Natural killer cell treated with Interleukin-12 subunit alpha and Interleukin-12 subunit beta and Interleukin-15 and Interleukin-18, amount 100 ng/mL, for 72 hours (primary cell): Measurements from ENCODE around the gene KRT31. TPM values are rescaled to one million over a fixed set of nuclear protein-coding genes. Genes with fewer than 3 reads are reported as not detected.
"Not testable (repeated sequence)": the region's sequence is repeated elsewhere in the genome, so short reads cannot be mapped to it uniquely, and the experiment has no call there.

Experiments used
- ATAC-seq, 2 donors: fragments of 150-1000 bp; cut with Tn5 transposase in 1 of 2; sonication (Bioruptor Pico), chemical (Tn5 transposase) in 1 of 2; 2 replicates each; pipeline ENCODE4 v1.10.0; 2021
- DNase-seq: peaks from one replicate; pipeline ENCODE4 v3.0.0; 2022; ENCODE audit warnings: low spot score
- H3K27ac Mint-ChIP-seq, 2 donors: 1 replicate in 1 of 2; 2 replicates in 1 of 2; pipeline ENCODE4 v1.8.0; 2022; ENCODE audit warnings: mixed read lengths in 2 of 2, mild to moderate bottlenecking in 1 of 2, moderate library complexity in 1 of 2
- H3K27me3 Mint-ChIP-seq, 2 donors: 1 replicate in 1 of 2; 2 replicates in 1 of 2; pipeline ENCODE4 v1.8.0; 2022; ENCODE audit warnings: mixed read lengths in 2 of 2
- H3K36me3 Mint-ChIP-seq: one replicate; pipeline ENCODE4 v1.8.0; 2022; ENCODE audit warnings: mixed read lengths
- H3K4me1 Mint-ChIP-seq, 2 donors: 1 replicate in 1 of 2; 2 replicates in 1 of 2; pipeline ENCODE4 v1.8.0; 2022; ENCODE audit warnings: low read depth in 2 of 2, mixed read lengths in 2 of 2, mild to moderate bottlenecking in 1 of 2
- H3K4me3 Mint-ChIP-seq: one replicate; pipeline ENCODE4 v1.8.0; 2022; ENCODE audit warnings: mixed read lengths
- H3K9me3 Mint-ChIP-seq: 2 replicates; pipeline ENCODE4 v1.8.0; 2022; ENCODE audit warnings: mixed read lengths
- total RNA-seq, 2 donors: library from RNA; stranded (reverse); gene quantifications; one replicate each; pipeline ENCODE4 v1.2.3, GENCODE V29; 2022

Gene KRT31
- total RNA-seq, 2 donors from 2014 or later: not detected

DNA sequence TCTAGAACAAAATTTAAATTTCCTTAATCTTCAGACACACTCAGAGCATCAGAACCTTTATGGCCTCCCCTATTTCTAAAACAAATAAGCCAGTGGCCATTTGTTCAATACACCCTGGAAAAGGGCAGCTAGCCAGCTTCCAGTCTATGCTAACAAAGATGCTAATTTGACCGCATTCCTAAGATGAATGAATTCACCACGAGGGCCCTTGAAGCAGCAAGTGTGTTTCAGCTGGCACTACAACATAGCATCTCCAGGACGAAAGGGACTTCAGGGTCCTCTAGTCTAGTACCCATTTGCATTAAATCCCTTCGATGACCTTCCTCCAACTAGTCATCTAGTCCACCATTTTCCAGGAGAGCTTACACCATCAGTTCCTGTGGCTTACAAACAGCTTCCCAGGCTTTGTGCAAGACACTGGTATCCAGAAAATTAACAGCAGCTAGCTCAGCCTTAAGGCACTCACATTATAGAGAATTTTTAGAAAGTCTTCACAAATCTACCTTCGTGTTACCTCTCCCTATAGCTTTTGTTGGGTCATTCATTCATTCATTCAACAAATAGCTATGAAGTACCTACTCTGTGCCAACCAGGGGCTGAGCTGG, 16.0 kb upstream of the KRT31 start:
- H3K36me3 Mint-ChIP-seq: no peaks in the 10 kb centered on the region
- peaks cover 7 to 17% of the 10 kb centered on the region in 2 donors for H3K27me3 Mint-ChIP-seq
- H3K9me3 Mint-ChIP-seq: no peaks in the 10 kb centered on the region
- ATAC-seq (no peak), DNase-seq (no peak)
- no peak overlapping the region for H3K4me3 Mint-ChIP-seq
- H3K4me1 Mint-ChIP-seq: no peaks in the 10 kb centered on the region
- no peak overlapping the region for H3K27ac Mint-ChIP-seq

DNA sequence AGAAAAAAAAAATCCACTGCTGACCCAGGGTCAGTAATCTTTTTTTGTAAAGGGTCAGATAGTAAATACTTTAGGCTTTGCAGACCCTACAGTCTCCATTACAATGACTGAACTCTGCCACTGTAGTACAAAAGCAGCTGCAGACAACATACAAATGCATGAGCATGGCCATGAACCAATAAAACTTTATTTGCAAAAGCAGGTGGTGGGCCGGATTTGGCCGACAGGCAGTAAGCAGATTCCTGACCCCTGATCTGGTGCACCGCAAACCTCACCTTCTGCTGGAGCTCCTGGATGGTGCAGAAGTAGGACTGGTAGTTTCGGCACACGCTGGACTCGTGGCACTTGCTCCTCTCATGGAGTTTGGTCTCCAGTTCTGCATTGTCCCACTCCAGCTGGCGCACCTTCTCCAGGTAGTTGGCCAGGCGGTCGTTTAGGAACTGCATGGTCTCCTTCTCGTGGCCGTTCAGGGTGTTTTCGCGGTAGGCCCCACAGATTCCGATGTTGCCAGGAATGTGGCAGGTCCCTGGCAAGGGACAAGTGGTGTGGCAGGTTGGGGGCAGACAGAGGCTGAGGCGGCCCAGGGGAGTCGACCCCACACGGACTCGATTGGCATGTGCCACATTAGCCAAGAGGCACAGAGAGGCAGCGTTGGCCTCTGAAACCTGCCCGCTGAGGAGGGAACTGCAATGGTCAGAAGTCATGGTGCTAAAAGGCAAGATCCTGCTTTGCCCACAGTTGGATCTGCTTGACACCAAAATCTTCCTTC, 13.8 kb upstream of the KRT31 start:
- peaks cover 0 to 14% of the 10 kb centered on the region in 2 donors for H3K27me3 Mint-ChIP-seq
- H3K4me1 Mint-ChIP-seq: no peaks in the 10 kb centered on the region
- no peak overlapping the region for H3K27ac Mint-ChIP-seq
- ATAC-seq (no peak), DNase-seq (no peak)
- H3K36me3 Mint-ChIP-seq: no peaks in the 10 kb centered on the region
- no peaks in the 10 kb centered on the region for H3K9me3 Mint-ChIP-seq
- H3K4me3 Mint-ChIP-seq: no peak overlapping the region

DNA sequence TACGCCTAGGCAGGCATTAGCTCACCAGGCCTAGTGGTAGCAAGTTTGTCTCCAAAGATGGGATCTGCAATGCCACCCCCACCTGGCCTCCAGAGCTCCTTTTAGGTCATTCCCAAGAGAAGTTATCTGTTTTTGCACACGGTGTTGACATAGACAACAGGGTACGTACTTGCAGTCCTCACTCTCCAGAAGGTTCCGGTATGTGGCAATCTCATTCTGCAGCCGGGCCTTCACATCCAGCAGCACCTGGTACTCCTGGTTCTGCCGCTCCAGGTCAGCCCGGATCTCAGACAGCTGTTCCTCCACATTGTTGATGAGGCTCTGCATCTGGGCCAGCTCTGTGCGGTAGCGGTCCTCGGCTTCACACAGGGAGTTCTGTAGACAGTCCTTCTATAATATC, 9.8 kb upstream of the KRT31 start:
- H3K9me3 Mint-ChIP-seq: no peaks in the 10 kb centered on the region

GRCh38 chr17:41406205-41406604, 8.8 kb upstream of the KRT31 start:
- Mint-ChIP-seq H3K27me3 (peaks cover 0 to 17% of the 10 kb centered on the region in 2 donors), H3K4me1 (peaks cover 7 to 12% of the 10 kb centered on the region in 2 donors), H3K27ac (no peak overlapping the region), H3K9me3 (no peaks in the 10 kb centered on the region), H3K36me3 (no peaks in the 10 kb centered on the region), H3K4me3 (no peak overlapping the region)
- no peak for ATAC-seq
- no peak for DNase-seq

More for the DNA sequence above, 9.8 kb upstream of the KRT31 start:
- H3K27me3 Mint-ChIP-seq: peaks cover 0 to 14% of the 10 kb centered on the region in 2 donors
- ATAC-seq (no peak), DNase-seq (no peak)
- H3K27ac Mint-ChIP-seq: no peak overlapping the region
- peaks cover 7 to 12% of the 10 kb centered on the region in 2 donors for H3K4me1 Mint-ChIP-seq
- no peaks in the 10 kb centered on the region for H3K36me3 Mint-ChIP-seq
- H3K4me3 Mint-ChIP-seq: no peak overlapping the region

DNA sequence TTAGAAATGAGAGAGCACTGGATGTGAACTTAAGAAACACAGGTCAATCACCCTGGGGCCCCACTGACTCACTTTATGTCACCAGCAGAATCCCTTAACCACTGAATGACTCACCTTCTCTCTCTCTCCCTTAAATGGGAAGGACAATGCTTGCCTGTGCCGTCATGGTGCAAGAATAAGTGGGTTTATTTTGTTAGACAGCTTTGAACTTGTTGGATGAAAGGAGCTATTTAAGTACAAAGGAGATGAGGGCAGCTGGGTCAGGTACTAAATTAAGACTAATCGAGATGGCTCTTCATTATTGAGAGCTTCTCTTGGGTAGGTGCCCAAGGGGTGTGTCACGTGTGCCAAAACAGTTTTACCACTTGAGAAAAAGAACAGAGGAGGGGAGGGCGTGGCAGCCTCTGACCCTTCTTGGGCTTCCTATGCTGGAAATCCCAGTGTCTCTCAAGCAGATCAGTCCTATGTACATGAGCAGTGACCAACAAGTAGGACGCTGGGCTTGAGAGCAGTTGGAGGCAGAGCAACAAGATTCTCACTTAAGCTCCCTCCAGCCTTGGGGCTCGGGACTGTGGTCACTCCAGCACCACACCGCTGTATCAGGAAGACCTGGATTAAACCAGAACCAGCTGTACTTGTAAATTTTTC, 6.7 kb upstream of the KRT31 start:
- Mint-ChIP-seq H3K27ac (no peak overlapping the region), H3K4me3 (peak overlapping the region; percentile 7), H3K9me3 (no peaks in the 10 kb centered on the region), H3K4me1 (peaks cover 7 to 12% of the 10 kb centered on the region in 2 donors), H3K36me3 (no peaks in the 10 kb centered on the region), H3K27me3 (peaks cover 8 to 20% of the 10 kb centered on the region in 2 donors)
- ATAC-seq (peak in 1 of 2 donors; percentile 71), DNase-seq (no peak)

GRCh38 chr17:41403404-41404023, 6.1 kb upstream of the KRT31 start:
- H3K4me1 Mint-ChIP-seq: peaks cover 7 to 12% of the 10 kb centered on the region in 2 donors
- no peaks in the 10 kb centered on the region for H3K9me3 Mint-ChIP-seq
- H3K27ac Mint-ChIP-seq: no peak overlapping the region
- no peak for ATAC-seq
- H3K36me3 Mint-ChIP-seq: no peaks in the 10 kb centered on the region
- peak overlapping the region; percentile 7 for H3K4me3 Mint-ChIP-seq
- H3K27me3 Mint-ChIP-seq: peaks cover 8 to 19% of the 10 kb centered on the region in 2 donors
- no peak for DNase-seq

DNA sequence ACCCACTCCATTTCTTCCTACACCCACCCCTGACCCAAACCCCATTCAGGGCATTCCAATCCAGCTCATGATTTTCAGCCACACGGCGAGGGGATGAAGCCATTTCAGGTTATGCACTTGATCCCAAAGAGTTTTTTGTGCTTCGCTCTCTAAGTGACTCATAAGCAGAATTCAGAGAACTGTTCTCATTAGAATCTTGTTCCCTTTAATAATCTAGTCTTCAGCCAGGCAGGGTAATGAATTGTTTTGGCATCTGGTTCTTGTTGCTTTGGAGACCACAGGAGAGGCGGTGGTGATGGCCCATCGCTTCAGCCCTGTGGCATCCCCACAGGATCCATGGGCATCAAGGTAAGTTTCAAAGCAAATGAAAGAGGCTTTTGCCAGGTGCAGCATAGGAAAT, 4.8 kb upstream of the KRT31 start:
- no peak overlapping the region for H3K4me3 Mint-ChIP-seq
- H3K9me3 Mint-ChIP-seq: no peaks in the 10 kb centered on the region
- H3K27ac Mint-ChIP-seq: no peak overlapping the region
- peaks cover 7 to 12% of the 10 kb centered on the region in 2 donors for H3K4me1 Mint-ChIP-seq
- no peak for ATAC-seq
- DNase-seq: no peak
- peaks cover 15 to 16% of the 10 kb centered on the region in 2 donors for H3K27me3 Mint-ChIP-seq
- H3K36me3 Mint-ChIP-seq: no peaks in the 10 kb centered on the region

- ATAC-seq (no peak), DNase-seq (peak; percentile 32)
- Mint-ChIP-seq H3K4me3 (no peak overlapping the region), H3K36me3 (no peaks in the 10 kb centered on the region), H3K9me3 (no peaks in the 10 kb centered on the region), H3K27me3 (peaks cover 17 to 24% of the 10 kb centered on the region in 2 donors), H3K4me1 (no peaks in the 10 kb centered on the region), H3K27ac (no peak overlapping the region)
These were observed 1.1 kb downstream of the KRT31 start for GRCh38 chr17:41396340-41396739.

GRCh38 chr17:41395611-41396010, 1.8 kb downstream of the KRT31 start:
- Mint-ChIP-seq H3K9me3 (no peaks in the 10 kb centered on the region), H3K4me1 (no peaks in the 10 kb centered on the region), H3K27ac (no peak overlapping the region), H3K27me3 (peaks cover 14 to 24% of the 10 kb centered on the region in 2 donors), H3K4me3 (no peak overlapping the region), H3K36me3 (no peaks in the 10 kb centered on the region)
- no peak for ATAC-seq
- DNase-seq: no peak

GRCh38 chr17:41395044-41395443, 2.4 kb downstream of the KRT31 start:
- not testable (repeated sequence) for H3K36me3 Mint-ChIP-seq, H3K27ac Mint-ChIP-seq, H3K4me3 Mint-ChIP-seq, ATAC-seq, H3K9me3 Mint-ChIP-seq, H3K4me1 Mint-ChIP-seq
- peaks cover 14 to 25% of the 10 kb centered on the region in 2 donors for H3K27me3 Mint-ChIP-seq
- DNase-seq: peak; percentile 34

DNA sequence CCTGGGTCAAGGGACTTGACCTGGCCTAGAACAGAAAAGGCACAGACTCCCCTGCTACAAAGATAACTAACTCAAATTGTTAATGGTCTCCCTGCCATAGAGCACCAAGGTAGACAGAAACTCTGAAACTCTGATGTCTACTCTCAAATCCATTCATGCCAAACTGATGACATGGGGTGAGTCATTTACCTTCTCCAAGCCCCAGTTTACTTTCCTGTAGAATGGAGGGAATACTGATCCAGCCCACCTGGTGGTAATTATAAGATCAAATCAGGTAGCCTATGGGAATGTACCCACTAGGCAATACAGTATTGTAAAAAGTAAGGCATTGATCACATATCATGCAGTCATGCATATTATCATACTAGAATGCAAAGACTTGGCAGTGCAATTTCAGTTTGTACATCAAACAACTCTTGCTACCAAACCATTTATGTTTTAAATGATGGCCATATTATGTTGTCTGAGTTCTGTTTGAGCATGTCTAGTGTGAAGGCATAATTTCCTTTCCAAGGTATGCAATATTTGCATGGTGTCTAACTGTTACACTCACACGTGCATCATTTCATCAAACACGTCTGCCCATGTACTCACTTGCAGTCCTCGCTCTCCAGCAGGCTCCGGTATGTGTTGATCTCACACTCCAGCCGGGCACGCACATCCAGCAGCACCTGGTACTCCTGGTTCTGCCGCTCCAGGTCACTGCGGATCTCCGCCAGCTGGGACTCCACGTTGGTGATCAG, 3.0 kb downstream of the KRT31 start:
- Mint-ChIP-seq H3K27me3 (peaks cover 17 to 28% of the 10 kb centered on the region in 2 donors), H3K27ac (no peak overlapping the region), H3K9me3 (no peaks in the 10 kb centered on the region), H3K4me1 (no peaks in the 10 kb centered on the region), H3K36me3 (no peaks in the 10 kb centered on the region), H3K4me3 (no peak overlapping the region)
- DNase-seq (no peak), ATAC-seq (no peak)

- no peaks in the 10 kb centered on the region for H3K36me3 Mint-ChIP-seq
- ATAC-seq (no peak), DNase-seq (peak; percentile 37)
- no peak overlapping the region for H3K27ac Mint-ChIP-seq
- H3K4me1 Mint-ChIP-seq: no peaks in the 10 kb centered on the region
- H3K27me3 Mint-ChIP-seq: peaks cover 21 to 33% of the 10 kb centered on the region in 2 donors
- H3K4me3 Mint-ChIP-seq: no peak overlapping the region
- H3K9me3 Mint-ChIP-seq: no peaks in the 10 kb centered on the region
These were observed 3.6 kb downstream of the KRT31 start for GRCh38 chr17:41393826-41394225.

- Mint-ChIP-seq H3K27me3 (peaks cover 21 to 38% of the 10 kb centered on the region in 2 donors), H3K4me3 (no peak overlapping the region), H3K27ac (no peak overlapping the region), H3K4me1 (no peaks in the 10 kb centered on the region), H3K36me3 (no peaks in the 10 kb centered on the region), H3K9me3 (no peaks in the 10 kb centered on the region)
- ATAC-seq: no peak
- peak; percentile 20 for DNase-seq
These were observed 4.1 kb downstream of the KRT31 start for GRCh38 chr17:41393294-41393693.
